ENCODE measurements around the gene MUC4.

DNA sequence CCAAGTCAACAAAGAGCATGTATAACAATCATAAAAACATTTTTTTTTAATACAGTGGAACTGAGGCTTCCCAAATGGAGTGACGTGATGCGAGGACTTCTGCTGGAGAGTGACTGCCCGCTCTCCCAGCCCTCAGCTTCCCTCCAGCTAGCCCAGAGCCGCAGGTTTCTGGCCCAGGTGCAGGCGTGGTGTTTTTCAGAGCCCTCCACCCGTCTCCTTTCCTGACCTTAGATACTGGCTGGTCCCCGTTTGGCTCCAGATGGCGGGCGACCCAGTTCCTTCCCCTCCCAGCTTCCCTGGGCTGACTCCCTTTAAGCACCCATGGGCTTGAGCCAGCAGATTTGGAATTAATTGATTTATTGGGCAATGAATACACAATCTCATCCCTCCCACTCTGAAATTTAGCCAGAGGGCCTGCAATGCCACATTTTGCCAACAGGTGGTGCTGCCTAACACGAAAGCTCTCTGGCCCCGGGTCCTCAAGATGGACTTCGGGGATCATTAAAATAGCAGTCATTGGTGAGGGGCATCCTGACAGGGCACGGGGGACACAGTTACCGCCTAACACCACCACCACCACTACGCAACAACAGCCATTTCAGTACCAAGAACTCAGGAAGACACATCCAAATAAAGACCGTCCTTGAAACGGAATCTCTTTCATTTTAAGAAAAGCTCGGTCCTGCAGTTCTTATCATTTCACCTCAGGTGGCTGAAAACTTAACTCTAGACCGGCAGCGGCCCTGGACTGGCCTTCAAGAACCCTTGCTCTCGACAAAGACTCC lies 47.5 kb upstream of the MUC4 start:
- TF ChIP-seq, protein P1, sequence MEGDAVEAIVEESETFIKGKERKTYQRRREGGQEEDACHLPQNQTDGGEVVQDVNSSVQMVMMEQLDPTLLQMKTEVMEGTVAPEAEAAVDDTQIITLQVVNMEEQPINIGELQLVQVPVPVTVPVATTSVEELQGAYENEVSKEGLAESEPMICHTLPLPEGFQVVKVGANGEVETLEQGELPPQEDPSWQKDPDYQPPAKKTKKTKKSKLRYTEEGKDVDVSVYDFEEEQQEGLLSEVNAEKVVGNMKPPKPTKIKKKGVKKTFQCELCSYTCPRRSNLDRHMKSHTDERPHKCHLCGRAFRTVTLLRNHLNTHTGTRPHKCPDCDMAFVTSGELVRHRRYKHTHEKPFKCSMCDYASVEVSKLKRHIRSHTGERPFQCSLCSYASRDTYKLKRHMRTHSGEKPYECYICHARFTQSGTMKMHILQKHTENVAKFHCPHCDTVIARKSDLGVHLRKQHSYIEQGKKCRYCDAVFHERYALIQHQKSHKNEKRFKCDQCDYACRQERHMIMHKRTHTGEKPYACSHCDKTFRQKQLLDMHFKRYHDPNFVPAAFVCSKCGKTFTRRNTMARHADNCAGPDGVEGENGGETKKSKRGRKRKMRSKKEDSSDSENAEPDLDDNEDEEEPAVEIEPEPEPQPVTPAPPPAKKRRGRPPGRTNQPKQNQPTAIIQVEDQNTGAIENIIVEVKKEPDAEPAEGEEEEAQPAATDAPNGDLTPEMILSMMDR (IDR thresholded peaks at IDR 0.05), result peak; percentile 88 to 98 (median 96)
- no peak for TF ChIP-seq POLR2A (IDR thresholded peaks at IDR 0.05)

Data from prostate gland (tissue), 2 donors.